ENCODE results near the gene TAS2R20.
A peak's percentile ranks its signal among the peaks of the same experiment; 100 is the strongest.

Gene TAS2R20

GRCh38 chr12:10986812-10987211, 11.3 kb downstream of the TAS2R20 start, which contains the start of gene TAS2R50:
TAS2R50 (minus strand) TSS chr12:10986912; CDS start chr12:10986860, 52 bp downstream.
- Mint-ChIP-seq H3K27ac (no peak within 1 kb of the TSS), H3K4me1 (peaks cover 0 to 6% of the 10 kb centered on the region in 2 donors), H3K27me3 (no peaks in the 10 kb centered on the region), H3K4me3 (no peak within 1 kb of the TSS), H3K9me3 (peaks cover 7 to 10% of the 10 kb centered on the region in 2 donors), H3K36me3 (peaks cover 18 to 27% of the 10 kb centered on the region in 2 donors)
- no peak for ATAC-seq (replicated peaks)
- no peak for DNase-seq

- Mint-ChIP-seq H3K4me3 (no peak overlapping the region), H3K9me3 (peaks cover 0 to under 1% of the 10 kb centered on the region in 2 donors), H3K4me1 (peaks cover 3 to 8% of the 10 kb centered on the region in 2 donors), H3K36me3 (peaks cover 10 to 18% of the 10 kb centered on the region in 2 donors), H3K27ac (no peak overlapping the region), H3K27me3 (no peaks in the 10 kb centered on the region)
- DNase-seq = no peak
- peak; percentile 36 to 52 for ATAC-seq (replicated peaks)
Measured at GRCh38 chr12:10982244-10982643, 15.9 kb downstream of the TAS2R20 start.

- peaks cover 16 to 19% of the 10 kb centered on the region in 2 donors for H3K36me3 Mint-ChIP-seq
- H3K9me3 Mint-ChIP-seq = no peaks in the 10 kb centered on the region
- ATAC-seq (replicated peaks) (no peak), DNase-seq (no peak)
- H3K27ac Mint-ChIP-seq = no peak overlapping the region
- peaks cover 2 to 5% of the 10 kb centered on the region in 2 donors for H3K4me1 Mint-ChIP-seq
- H3K4me3 Mint-ChIP-seq = no peak overlapping the region
- H3K27me3 Mint-ChIP-seq = no peaks in the 10 kb centered on the region
Measured at GRCh38 chr12:10974965-10975364, 23.1 kb downstream of the TAS2R20 start.

GRCh38 chr12:10968765-10969456, 29.2 kb downstream of the TAS2R20 start:
- no peak for DNase-seq

GRCh38 chr12:10967409-10967808, 30.7 kb downstream of the TAS2R20 start:
- no peaks in the 10 kb centered on the region for H3K27me3 Mint-ChIP-seq
- DNase-seq = no peak
- H3K9me3 Mint-ChIP-seq = peaks cover 0 to 2% of the 10 kb centered on the region in 2 donors
- no peak overlapping the region for H3K27ac Mint-ChIP-seq
- ATAC-seq (replicated peaks) = no peak
- H3K4me3 Mint-ChIP-seq = no peak overlapping the region
- no peaks in the 10 kb centered on the region for H3K4me1 Mint-ChIP-seq
- H3K36me3 Mint-ChIP-seq = peaks cover 10 to 26% of the 10 kb centered on the region in 2 donors

More at GRCh38 chr12:10968765-10969456, 29.2 kb downstream of the TAS2R20 start:
- Mint-ChIP-seq H3K27ac (no peak overlapping the region), H3K27me3 (no peaks in the 10 kb centered on the region), H3K4me3 (no peak overlapping the region), H3K9me3 (peaks cover 0 to 2% of the 10 kb centered on the region in 2 donors), H3K4me1 (no peaks in the 10 kb centered on the region), H3K36me3 (peaks cover 13 to 24% of the 10 kb centered on the region in 2 donors)
- no peak for ATAC-seq (replicated peaks)

GRCh38 chr12:10966314-10966713, 31.8 kb downstream of the TAS2R20 start:
- H3K4me3 Mint-ChIP-seq = no peak overlapping the region
- H3K4me1 Mint-ChIP-seq = peaks cover 3 to 6% of the 10 kb centered on the region in 2 donors
- H3K27me3 Mint-ChIP-seq = no peaks in the 10 kb centered on the region
- ATAC-seq (replicated peaks) (no peak), DNase-seq (no peak)
- peaks cover 0 to 2% of the 10 kb centered on the region in 2 donors for H3K9me3 Mint-ChIP-seq
- no peak overlapping the region for H3K27ac Mint-ChIP-seq
- H3K36me3 Mint-ChIP-seq = peaks cover 11 to 32% of the 10 kb centered on the region in 2 donors

DNA sequence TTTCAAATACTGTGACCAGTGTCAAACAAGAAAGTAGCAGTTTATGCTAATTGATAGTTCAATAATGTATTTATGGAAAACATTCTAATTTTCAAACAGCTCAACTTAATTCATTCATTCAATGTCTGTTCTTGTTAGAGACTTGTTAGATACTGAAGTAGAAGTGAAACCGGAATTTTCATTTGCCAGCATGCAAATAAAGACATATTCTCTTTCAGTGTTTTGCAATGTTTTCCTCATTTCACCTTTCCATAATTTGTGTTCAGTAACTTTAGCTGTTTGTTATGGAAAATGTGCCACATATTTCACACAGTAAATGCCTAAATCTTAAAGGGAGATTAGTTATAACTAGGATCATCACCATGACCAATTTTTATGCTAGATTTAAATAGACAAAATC, 32.6 kb downstream of the TAS2R20 start:
- H3K4me1 Mint-ChIP-seq = peaks cover 9 to 11% of the 10 kb centered on the region in 2 donors
- H3K27ac Mint-ChIP-seq = no peak overlapping the region
- H3K9me3 Mint-ChIP-seq = peaks cover 0 to 2% of the 10 kb centered on the region in 2 donors
- ATAC-seq (replicated peaks) (no peak), DNase-seq (no peak)
- no peaks in the 10 kb centered on the region for H3K27me3 Mint-ChIP-seq
- peaks cover 11 to 32% of the 10 kb centered on the region in 2 donors for H3K36me3 Mint-ChIP-seq
- H3K4me3 Mint-ChIP-seq = no peak overlapping the region

DNA sequence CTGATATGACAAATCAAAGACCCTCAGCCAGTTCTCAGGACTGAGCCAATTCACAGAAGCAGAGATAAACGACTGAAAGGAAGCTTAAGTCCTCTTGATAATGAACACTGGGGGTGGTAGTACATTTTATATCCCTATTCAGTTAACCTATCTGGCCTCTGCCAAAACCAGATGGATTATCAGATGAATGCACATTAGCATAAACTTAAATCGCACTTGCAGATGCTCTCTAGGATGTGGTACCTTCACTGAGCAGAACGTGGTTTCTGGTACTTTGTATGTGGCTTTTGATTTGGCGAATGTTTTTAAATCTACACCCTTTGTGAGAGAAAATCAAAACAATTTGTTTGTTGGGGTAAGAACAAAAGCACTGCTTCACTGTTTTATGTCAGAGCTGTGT, 37.9 kb downstream of the TAS2R20 start:
- no peaks in the 10 kb centered on the region for H3K27me3 Mint-ChIP-seq
- peaks cover 32 to 45% of the 10 kb centered on the region in 2 donors for H3K36me3 Mint-ChIP-seq
- no peak for DNase-seq
- H3K9me3 Mint-ChIP-seq = peaks cover 9 to 14% of the 10 kb centered on the region in 2 donors
- H3K4me3 Mint-ChIP-seq = no peak overlapping the region
- peak in 1 of 2 donors; percentile 27 for ATAC-seq (replicated peaks)
- no peak overlapping the region for H3K27ac Mint-ChIP-seq
- H3K4me1 Mint-ChIP-seq = peaks cover 10 to 25% of the 10 kb centered on the region in 2 donors

- Mint-ChIP-seq H3K4me3 (no peak overlapping the region), H3K4me1 (peaks cover 10 to 28% of the 10 kb centered on the region in 2 donors), H3K36me3 (peaks cover 35 to 49% of the 10 kb centered on the region in 2 donors), H3K9me3 (peaks cover 13 to 17% of the 10 kb centered on the region in 2 donors), H3K27me3 (no peaks in the 10 kb centered on the region), H3K27ac (no peak overlapping the region)
- ATAC-seq (replicated peaks) (no peak), DNase-seq (no peak)
Measured at GRCh38 chr12:10959804-10960203, 38.3 kb downstream of the TAS2R20 start.

- ATAC-seq (replicated peaks) (no peak), DNase-seq (no peak)
- Mint-ChIP-seq H3K27me3 (no peaks in the 10 kb centered on the region), H3K4me1 (peaks cover 13 to 32% of the 10 kb centered on the region in 2 donors), H3K4me3 (no peak overlapping the region), H3K9me3 (peaks cover 16 to 22% of the 10 kb centered on the region in 2 donors), H3K36me3 (peaks cover 41 to 60% of the 10 kb centered on the region in 2 donors), H3K27ac (no peak overlapping the region)
Measured at GRCh38 chr12:10957741-10958140, 40.4 kb downstream of the TAS2R20 start.

GRCh38 chr12:10956085-10956484, 42.0 kb downstream of the TAS2R20 start:
- Mint-ChIP-seq H3K4me1 (peaks cover 8 to 24% of the 10 kb centered on the region in 2 donors), H3K27ac (no peak overlapping the region), H3K4me3 (no peak overlapping the region), H3K9me3 (peaks cover 16 to 22% of the 10 kb centered on the region in 2 donors), H3K27me3 (no peaks in the 10 kb centered on the region), H3K36me3 (peaks cover 42 to 60% of the 10 kb centered on the region in 2 donors)
- DNase-seq (no peak), ATAC-seq (replicated peaks) (no peak)

DNA sequence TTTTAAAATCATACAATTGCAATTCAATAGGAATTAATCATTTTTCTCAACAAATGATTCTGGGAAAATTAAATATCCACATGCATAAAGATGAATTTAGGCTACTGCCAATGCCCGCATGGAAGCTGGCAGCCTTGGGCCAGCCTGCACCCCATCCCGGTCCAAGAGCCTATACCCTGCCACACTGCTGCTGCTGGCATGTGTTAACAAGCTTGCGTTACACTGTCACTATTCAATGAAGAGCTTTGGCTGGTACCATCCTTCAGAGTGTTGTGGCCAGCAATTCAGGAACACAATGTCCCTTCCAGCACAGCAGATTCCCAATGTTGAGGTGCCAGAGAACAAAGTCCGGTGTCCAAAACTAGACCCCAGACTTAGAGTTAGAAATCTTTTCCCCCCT, 45.5 kb downstream of the TAS2R20 start:
- H3K4me3 Mint-ChIP-seq = no peak overlapping the region
- H3K4me1 Mint-ChIP-seq = peaks cover 5 to 20% of the 10 kb centered on the region in 2 donors
- ATAC-seq (replicated peaks) (no peak), DNase-seq (no peak)
- no peaks in the 10 kb centered on the region for H3K27me3 Mint-ChIP-seq
- peaks cover 49 to 63% of the 10 kb centered on the region in 2 donors for H3K36me3 Mint-ChIP-seq
- H3K27ac Mint-ChIP-seq = no peak overlapping the region
- H3K9me3 Mint-ChIP-seq = peaks cover 28 to 29% of the 10 kb centered on the region in 2 donors

All from stimulated activated naive B cell treated with anti-CD40 and anti-IgM and Interleukin-4, amounts not matched to agents 10 μg/mL and 1 μg/mL and 100 μg/mL, for 72 hours (primary cell).